Keratinocyte (primary cell): Measurements from ENCODE around the gene ZFR2.

ENCODE experiments used
- CTCF ChIP-seq, 3 experiments: IDR thresholded peaks in 1 of 3; conservative IDR thresholded peaks in 1 of 3; optimal IDR thresholded peaks in 1 of 3; 2 replicates in 2 of 3; 3 replicates in 1 of 3; pipeline versions ENCODE3 to v1.5.1; 2011; ENCODE audit warnings: low read length in 3 of 3, mild to moderate bottlenecking in 3 of 3, moderate library complexity in 2 of 3, control low read depth in 1 of 3, inconsistent platforms in 1 of 3; ENCODE audit not compliant: insufficient read depth in 2 of 3; ENCODE audit errors: extremely low read depth in 1 of 3
- EZH2 ChIP-seq: IDR thresholded peaks from one replicate; pipeline ENCODE4 v1.6.1; 2012; ENCODE audit warnings: inconsistent platforms, mild to moderate bottlenecking, low read length, moderate library complexity

GRCh38 chr19:3834349-3835054, 34.3 kb downstream of the ZFR2 start:
- no peak for TF ChIP-seq CTCF (optimal IDR thresholded peaks at IDR 0.05 in 1 of 3, IDR thresholded peaks at IDR 0.05 in 1 of 3, conservative IDR thresholded peaks at IDR 0.05 in 1 of 3; ENCODE audit: extremely low read depth in 1 of 3, insufficient read depth in 2 of 3, low read length in 3 of 3)
- TF ChIP-seq EZH2 = no peak
